CD4-positive, alpha-beta T cell (primary cell): ENCODE measurements around the gene CWF19L2. TPM values are rescaled to one million over a fixed set of nuclear protein-coding genes. Genes with fewer than 3 reads are reported as not detected.

ENCODE experiments used
- ATAC-seq: fragments of 200-7000 bp; cut with Tn5 transposase; one replicate; pipeline ENCODE4 v1.10.0; 2022; ENCODE audit warnings: mild to moderate bottlenecking; ENCODE audit not compliant: poor library complexity
- CTCF ChIA-PET: fragments of 350-600 bp; sonication (Branson Sonifier 250); formaldehyde crosslinking; loops from one replicate; lab custom pipeline; 2021; ENCODE audit warnings: antibody characterized with exemption, inconsistent platforms; lab: Charles Lee
- POLR2A ChIA-PET: fragments of 350-600 bp; sonication (Branson Sonifier 250); formaldehyde crosslinking; loops from one replicate; lab custom pipeline; 2021; ENCODE audit warnings: antibody characterized with exemption, inconsistent platforms; lab: Charles Lee
- DNase-seq, 14 experiments: peaks; one replicate each; pipeline ENCODE4 v3.0.0-alpha.2; 2013 to 2020; ENCODE audit warnings: mixed read lengths in 2 of 14
- H3K27ac ChIP-seq, 2 donors: one replicate each; pipeline versions ENCODE4 v1.5.1 to v1.7.0; 2013; ENCODE audit warnings: low read length in 2 of 2, low read depth in 1 of 2, mild to moderate bottlenecking in 1 of 2
- H3K27me3 ChIP-seq, 2 experiments: 1 replicate in 1 of 2; 2 replicates in 1 of 2; pipeline versions ENCODE4 v1.6.1 to v1.7.0; 2013; ENCODE audit warnings: low read length in 2 of 2, control low read depth in 1 of 2, mild to moderate bottlenecking in 1 of 2, moderate library complexity in 1 of 2; ENCODE audit not compliant: insufficient read depth in 2 of 2, control insufficient read depth in 1 of 2
- H3K36me3 ChIP-seq: one replicate; pipeline ENCODE4 v1.6.1; 2013; ENCODE audit warnings: low read length, control low read depth; ENCODE audit not compliant: insufficient read depth
- H3K4me1 ChIP-seq: one replicate; pipeline ENCODE4 v1.6.1; 2013; ENCODE audit warnings: low read length, control low read depth; ENCODE audit not compliant: insufficient read depth
- H3K4me3 ChIP-seq: one replicate; pipeline ENCODE4 v1.5.1; 2013; ENCODE audit warnings: mild to moderate bottlenecking, low read length, moderate library complexity
- H3K9me3 ChIP-seq, 2 experiments: 1 replicate in 1 of 2; 2 replicates in 1 of 2; pipeline versions ENCODE4 v1.6.1 to v1.7.0; 2013; ENCODE audit warnings: low read length in 2 of 2, mild to moderate bottlenecking in 2 of 2, control low read depth in 1 of 2, moderate library complexity in 1 of 2; ENCODE audit not compliant: control insufficient read depth in 1 of 2, insufficient read depth in 1 of 2
- H3K27ac Mint-ChIP-seq: one replicate; pipeline ENCODE4 v1.8.0; 2020; ENCODE audit warnings: mixed read lengths
- H3K27me3 Mint-ChIP-seq: one replicate; pipeline ENCODE4 v1.8.0; 2021; ENCODE audit warnings: mixed read lengths
- H3K36me3 Mint-ChIP-seq: one replicate; pipeline ENCODE4 v1.8.0; 2021; ENCODE audit warnings: low read depth, mixed read lengths
- H3K4me1 Mint-ChIP-seq: one replicate; pipeline ENCODE4 v1.8.0; 2021; ENCODE audit warnings: low read depth, mixed read lengths
- H3K4me3 Mint-ChIP-seq: one replicate; pipeline ENCODE4 v1.8.0; 2020; ENCODE audit warnings: mild to moderate bottlenecking, mixed read lengths
- H3K9me3 Mint-ChIP-seq: one replicate; pipeline ENCODE4 v1.8.0; 2020; ENCODE audit warnings: mixed read lengths
- CTCF ChIP-seq: fragments of 200-600 bp; IDR thresholded peaks from one replicate; pipeline ENCODE4 v1.8.0; 2022; ENCODE audit warnings: antibody characterized with exemption, mild to moderate bottlenecking
- intact Hi-C, 2 experiments: fragments of 100-400 bp; cut with DNase I in 1 of 2; cut with micrococcal nuclease in 1 of 2; formaldehyde crosslinking; loops; one replicate each; pipeline versions ENCODE4 v1.15.1 to v1.9.0; 2023 to 2025; cut with DNase I, micrococcal nuclease
- polyA plus RNA-seq, 2 donors: library from polyadenylated mRNA; unstranded; fragments of 120-200 nt; gene quantifications; one replicate each; pipeline ENCODE4 v1.2.1, GENCODE V29; 2013
- total RNA-seq, 174 experiments: library from RNA in 2 of 174; stranded (reverse) in 2 of 174; gene quantifications; one replicate each; pipeline ENCODE4 v1.2.3 and lab custom pipeline; 2021 to 2026

CWF19L2 gene
- 10 to 100 TPM; 21.2 to 21.8 TPM for total RNA-seq
- 16.1 TPM for polyA plus RNA-seq (2013, experiment 1 of 2)
- 18.0 TPM for polyA plus RNA-seq (2013, experiment 2 of 2)
- total RNA-seq (lab: John Stamatoyannopoulos, UW): 30.5 to 101 (median 66.4) reads per million in 172 experiments

DNA sequence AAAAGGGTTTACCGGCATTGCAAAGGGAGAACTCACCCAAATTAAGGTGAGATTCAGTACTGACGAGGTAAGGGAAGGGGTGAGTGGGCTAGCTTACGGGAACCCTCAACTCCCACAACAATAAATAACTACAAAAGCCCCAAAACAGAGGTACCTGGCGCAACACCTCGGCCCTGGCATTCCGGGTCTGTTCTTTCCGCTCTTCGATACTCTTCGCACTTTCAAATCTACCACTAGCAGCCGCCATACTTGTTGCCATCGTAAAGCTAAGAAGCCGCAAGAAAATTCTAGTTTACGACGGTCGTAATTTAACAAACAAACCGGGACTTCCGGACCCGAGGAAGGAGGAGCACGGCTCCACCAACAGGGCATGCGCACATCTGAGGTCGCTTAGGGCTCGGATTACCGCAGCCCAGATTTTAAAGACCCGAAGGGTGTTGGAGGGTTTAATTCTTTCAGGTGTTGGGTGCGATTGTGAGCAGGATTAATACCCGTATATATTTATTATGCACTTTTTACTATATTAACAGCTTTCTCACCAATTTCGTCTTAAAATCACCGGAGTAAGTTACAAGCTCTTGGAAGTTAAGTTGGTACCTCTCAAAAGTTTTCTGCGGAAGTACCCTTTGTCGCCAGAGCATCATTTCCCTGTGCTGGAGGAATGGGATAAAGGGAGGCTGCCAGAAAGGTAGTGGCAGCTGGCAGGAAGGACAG lies at the start of gene CWF19L2:
Gene CWF19L2, minus strand, starts transcription at position 268 of the 714 bp plus-strand sequence. Its CDS starts 9 bp downstream, at position 259.
- Mint-ChIP-seq H3K27me3 (peaks cover 5% of the 10 kb centered on the region), H3K36me3 (peaks cover 45% of the 10 kb centered on the region), H3K4me3 (peak within 1 kb of the TSS; percentile 91), H3K9me3 (no peaks in the 10 kb centered on the region), H3K4me1 (peaks cover 37% of the 10 kb centered on the region), H3K27ac (peak within 1 kb of the TSS; percentile 82)
- intact Hi-C loops: loop anchor here (2.0 to 10.0 kb wide), 6 partner anchors 109 to 1383 kb away; partner anchors contain the start of genes AASDHPPT (in 2 of the 2), KBTBD3 (in 2 of the 2), C11orf65 (in 1 of the 2) and DDX10 (in 1 of the 2)
- peak within 1 kb of the TSS; percentile 73 to 79 for H3K27ac ChIP-seq
- peak; percentile 92 for ATAC-seq
- ChIA-PET CTCF (interaction anchor here (1.7 to 2.4 kb wide), 2 partner anchors 551 to 1381 kb away, joined by 4 to 6 read pairs; partner anchors contain the start of genes AASDHPPT, CUL5 and KBTBD3), POLR2A (interaction anchor here (0.8 to 2.0 kb wide), 12 partner anchors 10 to 1396 kb away, joined by 3 to 10 read pairs (median 4); partner anchors contain the start of genes AASDHPPT, ALKBH8, C11orf65 and CUL5)
- H3K4me3 ChIP-seq: peak within 1 kb of the TSS; percentile 92
- peaks cover 7% of the 10 kb centered on the region for H3K4me1 ChIP-seq
- TF ChIP-seq CTCF: no peak
- no peaks in the 10 kb centered on the region for H3K27me3 ChIP-seq
- H3K9me3 ChIP-seq: no peaks in the 10 kb centered on the region
- peaks cover 20% of the 10 kb centered on the region for H3K36me3 ChIP-seq
- peak; percentile 74 to 97 (median 86) for DNase-seq

DNA sequence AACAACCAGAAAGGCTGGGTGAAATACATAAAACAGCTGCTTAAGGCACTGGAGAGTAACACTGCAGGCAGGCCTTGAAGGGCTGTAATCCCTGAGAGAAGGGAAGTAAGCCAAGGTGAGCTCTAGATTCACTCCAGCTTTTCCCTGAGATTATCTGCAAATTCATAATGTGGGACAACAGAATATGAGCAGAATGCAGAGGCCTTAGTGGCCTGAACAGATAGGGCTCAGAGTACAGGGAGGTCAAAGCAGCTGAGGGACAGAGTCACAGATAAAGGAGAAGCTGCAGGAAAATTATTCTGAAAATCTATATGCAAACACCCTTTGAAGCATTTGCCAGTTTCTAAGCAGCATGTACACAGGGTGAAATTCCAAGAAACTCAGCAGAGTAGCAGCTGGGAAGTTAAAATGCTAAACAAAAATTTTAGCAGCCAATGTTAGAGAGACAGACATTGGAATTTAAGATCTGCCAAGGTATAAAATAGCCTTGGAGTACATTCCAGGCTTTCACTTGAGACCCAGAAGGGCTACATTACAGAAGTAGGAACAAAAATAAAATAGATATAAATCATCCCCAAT lies 48.1 kb upstream of the CWF19L2 start:
- no peaks in the 10 kb centered on the region for H3K4me1 ChIP-seq
- intact Hi-C loops: no loop called here
- CTCF ChIA-PET: no interaction called here
- Mint-ChIP-seq H3K27ac (no peak overlapping the region), H3K27me3 (no peaks in the 10 kb centered on the region), H3K4me1 (no peaks in the 10 kb centered on the region), H3K36me3 (peaks cover 95% of the 10 kb centered on the region), H3K9me3 (no peaks in the 10 kb centered on the region), H3K4me3 (no peak overlapping the region)
- no peak for DNase-seq
- no peak for TF ChIP-seq CTCF
- no peaks in the 10 kb centered on the region for H3K27me3 ChIP-seq
- H3K9me3 ChIP-seq: peaks cover 0 to 8% of the 10 kb centered on the region in 2 experiments
- no peak for ATAC-seq
- H3K27ac ChIP-seq: no peak overlapping the region
- POLR2A ChIA-PET: no interaction called here
- peaks cover 55% of the 10 kb centered on the region for H3K36me3 ChIP-seq
- no peak overlapping the region for H3K4me3 ChIP-seq

GRCh38 chr11:107504981-107505380 lies 47.4 kb upstream of the CWF19L2 start:
- H3K36me3 ChIP-seq: peaks cover 50% of the 10 kb centered on the region
- DNase-seq: no peak
- peaks cover 0 to 8% of the 10 kb centered on the region in 2 experiments for H3K9me3 ChIP-seq
- H3K36me3 Mint-ChIP-seq: peaks cover 95% of the 10 kb centered on the region
- no peak overlapping the region for H3K4me3 Mint-ChIP-seq
- no peaks in the 10 kb centered on the region for H3K4me1 Mint-ChIP-seq
- no peaks in the 10 kb centered on the region for H3K27me3 ChIP-seq
- no peak overlapping the region for H3K4me3 ChIP-seq
- H3K4me1 ChIP-seq: no peaks in the 10 kb centered on the region
- TF ChIP-seq CTCF: no peak
- no peak overlapping the region for H3K27ac Mint-ChIP-seq
- ChIA-PET POLR2A (no interaction called here), CTCF (no interaction called here)
- no peaks in the 10 kb centered on the region for H3K27me3 Mint-ChIP-seq
- ATAC-seq: no peak
- H3K9me3 Mint-ChIP-seq: no peaks in the 10 kb centered on the region
- H3K27ac ChIP-seq: no peak overlapping the region
- intact Hi-C loops: no loop called here
